DMS 273 (cell line): ENCODE data around the gene CX3CR1.
A peak's percentile ranks its signal among the peaks of the same experiment; 100 is the strongest.

ENCODE experiments used
- DNase-seq: peaks from one replicate; lab custom pipeline; 2025; ENCODE audit not compliant: unreplicated experiment; lab: John Stamatoyannopoulos, UW

CX3CR1 gene

GRCh38 chr3:39292961-39293360 is 13.1 kb upstream of the CX3CR1 start:
- no peak for DNase-seq

- DNase-seq, result peak; percentile 68
Observed at GRCh38 chr3:39291903-39292329, 12.1 kb upstream of the CX3CR1 start.

- no peak for DNase-seq
Observed at GRCh38 chr3:39290255-39290654, 10.4 kb upstream of the CX3CR1 start.

GRCh38 chr3:39289107-39289506 is 9.3 kb upstream of the CX3CR1 start:
- no peak for DNase-seq

GRCh38 chr3:39288300-39288808 is 8.5 kb upstream of the CX3CR1 start:
- peak; percentile 85 for DNase-seq

GRCh38 chr3:39287216-39288164 is 7.7 kb upstream of the CX3CR1 start:
- DNase-seq, result no peak

GRCh38 chr3:39286771-39287170 is 6.9 kb upstream of the CX3CR1 start:
- DNase-seq, result no peak

GRCh38 chr3:39285332-39285731 is 5.5 kb upstream of the CX3CR1 start:
- no peak for DNase-seq

- no peak for DNase-seq
Observed at GRCh38 chr3:39284457-39284881, 4.6 kb upstream of the CX3CR1 start.

GRCh38 chr3:39282057-39282456 is 2.2 kb upstream of the CX3CR1 start:
- no peak for DNase-seq

- no peak for DNase-seq
Observed at GRCh38 chr3:39281533-39281932, 1.7 kb upstream of the CX3CR1 start.

- DNase-seq, result no peak
Observed at GRCh38 chr3:39280571-39280970, 735 bp upstream of the CX3CR1 start.

- DNase-seq, result no peak
Observed at GRCh38 chr3:39278616-39278935, 1.3 kb downstream of the CX3CR1 start.

GRCh38 chr3:39277893-39278615 is 1.8 kb downstream of the CX3CR1 start:
- no peak for DNase-seq

- no peak for DNase-seq
Observed at GRCh38 chr3:39276746-39277145, 3.1 kb downstream of the CX3CR1 start.

- DNase-seq, result no peak
Observed at GRCh38 chr3:39275963-39276593, 3.8 kb downstream of the CX3CR1 start.

- no peak for DNase-seq
Observed at GRCh38 chr3:39275052-39275451, 4.8 kb downstream of the CX3CR1 start.

GRCh38 chr3:39273119-39273518 is 6.7 kb downstream of the CX3CR1 start:
- peak; percentile 1 for DNase-seq

- no peak for DNase-seq
Observed at GRCh38 chr3:39272191-39272590, 7.6 kb downstream of the CX3CR1 start.

GRCh38 chr3:39271363-39271914 is 8.4 kb downstream of the CX3CR1 start:
- DNase-seq, result no peak

- no peak for DNase-seq
Observed at GRCh38 chr3:39269528-39269927, 10.3 kb downstream of the CX3CR1 start.
